NCI-H69 (cell line): ENCODE results near the gene PAK1.
"Not testable (repeated sequence)": the region's sequence is repeated elsewhere in the genome, so short reads cannot be mapped to it uniquely, and the experiment has no call there.

Source experiments
- DNase-seq: peaks from one replicate; lab custom pipeline; 2025; lab: John Stamatoyannopoulos, UW

PAK1 gene

DNA sequence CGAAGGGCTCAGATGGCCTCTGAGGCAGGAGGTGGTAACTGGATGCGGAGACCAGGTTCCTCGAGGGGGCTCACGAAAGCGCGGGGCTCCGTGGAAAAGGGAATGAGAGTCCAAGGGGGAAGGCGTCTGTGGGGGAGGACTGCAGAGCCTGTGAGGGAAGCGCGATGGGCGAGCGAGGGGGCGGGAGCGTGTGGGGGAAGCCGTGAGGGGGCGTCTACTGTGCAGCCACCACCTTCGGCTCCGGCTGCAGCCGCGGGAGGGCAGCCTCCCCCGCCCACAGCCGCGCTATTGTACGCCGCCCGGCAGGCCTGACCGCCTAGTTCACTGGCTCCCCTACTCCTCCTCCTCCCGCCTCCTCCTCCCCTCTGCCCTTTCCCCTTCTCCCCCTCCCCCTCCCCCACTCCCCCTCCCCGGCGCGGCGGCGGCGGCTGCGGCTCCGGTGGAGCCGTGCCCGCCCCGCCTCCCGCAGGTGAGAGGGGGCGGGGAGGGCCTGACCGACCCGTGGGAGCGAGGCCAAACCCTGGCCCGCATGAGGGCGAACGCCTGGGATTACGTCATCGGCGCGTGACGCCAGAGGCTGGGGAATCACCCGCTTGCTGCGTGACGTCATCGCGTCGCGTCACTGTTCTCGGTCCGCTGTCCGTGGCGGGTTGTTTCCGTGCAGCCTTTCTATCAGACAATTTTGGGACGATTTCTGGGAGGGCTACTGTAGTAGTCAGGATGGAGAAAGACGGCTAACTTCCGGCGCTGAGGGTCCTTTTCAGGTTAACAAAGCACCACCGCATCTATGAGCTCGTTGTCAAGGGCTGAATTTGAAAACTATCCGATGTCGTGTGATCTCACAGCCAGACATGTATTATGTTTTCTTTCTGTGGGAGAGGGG lies at the start of gene PAK1:
TSS of gene PAK1 (minus strand) at position 294 of the 883 bp plus-strand sequence. CDS start 81,574 bp downstream, outside the sequence.
- peak; percentile 98 for DNase-seq

DNA sequence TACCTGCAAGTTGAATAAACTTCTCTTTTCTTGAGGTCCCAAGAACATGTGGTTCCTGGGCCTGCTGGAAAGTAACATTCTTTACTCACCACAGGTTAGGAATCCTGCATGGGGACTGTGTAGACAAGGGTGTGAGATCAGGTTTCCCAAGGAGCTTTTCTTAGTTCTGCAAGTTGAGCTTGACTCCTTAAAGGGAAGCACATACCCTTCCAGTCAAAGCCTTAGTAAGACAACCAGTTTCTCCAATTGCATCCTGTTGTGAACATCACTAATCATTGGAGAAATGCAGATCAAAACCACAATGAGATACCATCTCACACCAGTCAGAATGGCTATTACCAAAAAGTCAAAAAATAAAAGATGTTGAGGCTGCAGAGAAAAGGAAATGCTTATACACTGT lies 48.3 kb upstream of the PAK1 start:
- no peak for DNase-seq

- no peak for DNase-seq
Observed at GRCh38 chr11:77519847-77520246, 46.0 kb upstream of the PAK1 start.

GRCh38 chr11:77518471-77518870 lies 44.6 kb upstream of the PAK1 start:
- no peak for DNase-seq

DNA sequence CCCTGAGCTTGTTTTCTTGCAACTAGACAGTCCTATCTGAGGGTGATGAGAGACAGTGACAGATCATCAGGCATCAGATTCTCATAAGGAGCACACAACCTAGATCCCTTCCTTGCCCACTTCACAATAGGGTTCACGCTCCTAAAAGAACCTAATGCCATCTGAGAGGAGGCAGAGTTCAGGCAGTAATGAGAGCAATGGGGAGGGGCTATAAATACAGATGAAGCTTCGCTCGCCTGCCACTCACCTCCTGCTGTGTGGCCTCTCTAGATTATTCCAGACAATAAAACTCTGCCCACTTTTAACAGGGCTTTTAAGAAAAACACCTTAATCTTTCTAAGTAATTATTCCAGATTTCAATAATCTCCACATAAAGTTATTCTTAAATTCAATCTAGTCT lies 43.9 kb upstream of the PAK1 start:
- DNase-seq, result peak; percentile 63

DNA sequence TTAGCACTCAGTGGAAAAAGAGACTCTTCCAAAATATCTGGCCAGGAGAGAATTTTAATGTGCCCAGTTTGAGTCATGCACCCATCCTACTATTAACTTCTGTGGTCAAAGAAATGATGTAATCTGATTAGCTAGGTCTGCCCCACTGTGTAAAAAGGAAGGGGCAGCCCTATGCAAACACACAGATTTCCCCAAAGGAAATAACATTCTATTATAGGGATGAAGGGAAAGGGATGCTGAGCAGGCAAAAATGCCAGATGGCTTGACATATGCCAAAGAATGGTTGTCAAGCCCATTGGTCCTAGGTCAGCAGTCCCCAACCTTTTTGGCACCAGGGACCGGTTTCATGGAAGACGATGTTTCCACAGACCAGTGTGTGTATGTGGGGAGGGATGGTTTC lies 43.3 kb upstream of the PAK1 start:
- DNase-seq, result peak; percentile 90

GRCh38 chr11:77515483-77515882 lies 41.6 kb upstream of the PAK1 start:
- DNase-seq, result peak; percentile 78

DNA sequence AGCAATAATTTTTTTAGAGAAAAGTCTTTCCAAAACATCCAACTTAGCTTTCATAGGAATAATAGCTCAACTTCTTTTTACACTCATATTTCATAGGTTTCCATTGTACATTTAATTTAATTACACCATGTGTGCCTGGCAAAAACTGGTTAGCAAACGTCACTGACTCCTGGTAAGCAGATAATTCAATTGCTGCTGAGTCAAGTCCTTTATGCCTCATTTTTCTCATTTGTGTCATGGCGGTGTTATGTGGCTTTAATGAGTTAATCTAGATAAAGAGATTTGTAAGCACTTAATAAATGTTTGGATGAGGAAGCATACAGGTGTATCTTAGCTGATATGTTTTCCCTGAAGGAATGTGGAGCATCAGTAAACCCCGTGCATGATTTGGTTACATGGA lies 41.2 kb upstream of the PAK1 start:
- peak; percentile 36 for DNase-seq

GRCh38 chr11:77512092-77512491 lies 38.2 kb upstream of the PAK1 start:
- no peak for DNase-seq

DNA sequence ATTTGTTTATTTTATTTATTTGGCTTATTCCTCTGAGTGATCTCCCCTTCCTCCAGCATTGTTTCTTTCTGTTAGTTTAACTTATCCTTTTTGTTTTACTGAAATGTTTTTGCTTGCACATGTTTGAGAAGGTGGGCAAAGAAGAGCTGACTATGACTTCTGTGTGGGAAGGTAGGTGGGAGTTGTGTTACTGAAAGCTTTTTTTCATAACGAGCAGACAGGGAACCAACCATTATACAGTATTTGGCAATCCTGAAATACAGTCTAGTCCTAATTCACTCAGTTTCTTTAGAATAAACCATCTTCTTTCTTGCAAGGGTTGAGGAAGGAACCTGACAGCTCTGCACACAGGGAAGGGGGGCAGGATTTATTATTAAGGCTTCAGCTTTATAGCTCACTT lies 37.0 kb upstream of the PAK1 start:
- no peak for DNase-seq

DNA sequence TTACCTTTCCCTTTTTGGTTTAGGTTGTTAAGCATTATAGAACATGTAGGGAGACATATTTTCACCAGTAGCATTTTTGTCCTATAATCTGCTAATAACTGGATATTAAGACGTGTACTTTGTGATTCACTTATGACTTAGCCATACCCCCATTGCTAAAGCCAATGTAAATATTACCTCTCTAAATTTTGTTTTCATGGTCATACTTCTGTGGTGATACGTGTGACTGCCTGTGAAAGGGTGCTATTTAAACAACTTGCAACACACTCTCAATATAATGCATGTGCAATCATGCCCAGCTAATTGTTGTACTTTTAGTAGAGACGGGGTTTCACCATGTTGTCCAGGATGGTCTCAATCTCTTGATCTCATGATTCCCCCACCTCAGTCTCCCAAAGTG lies 36.2 kb upstream of the PAK1 start:
- DNase-seq, result peak; percentile 73

DNA sequence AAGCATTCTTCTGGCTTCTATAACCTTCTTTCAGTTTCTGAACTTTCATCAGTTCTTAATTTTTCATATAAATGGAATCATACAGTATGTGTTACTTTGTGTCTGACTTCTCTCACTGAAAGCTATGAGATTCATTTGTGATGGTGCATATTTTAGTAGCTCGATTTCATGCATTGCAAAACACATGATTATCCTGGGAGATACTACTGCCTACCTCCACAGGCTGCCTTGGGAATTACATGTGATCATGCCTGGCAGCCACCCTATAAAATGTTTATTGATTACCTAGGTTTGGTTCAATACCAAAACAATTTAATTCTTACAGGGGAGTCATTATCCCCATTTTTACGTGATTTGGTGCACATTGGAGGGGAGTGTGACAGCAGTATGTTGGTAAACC lies 34.1 kb upstream of the PAK1 start:
- DNase-seq, result no peak

- peak; percentile 73 for DNase-seq
Observed at GRCh38 chr11:77506857-77507256, 33.0 kb upstream of the PAK1 start.

DNA sequence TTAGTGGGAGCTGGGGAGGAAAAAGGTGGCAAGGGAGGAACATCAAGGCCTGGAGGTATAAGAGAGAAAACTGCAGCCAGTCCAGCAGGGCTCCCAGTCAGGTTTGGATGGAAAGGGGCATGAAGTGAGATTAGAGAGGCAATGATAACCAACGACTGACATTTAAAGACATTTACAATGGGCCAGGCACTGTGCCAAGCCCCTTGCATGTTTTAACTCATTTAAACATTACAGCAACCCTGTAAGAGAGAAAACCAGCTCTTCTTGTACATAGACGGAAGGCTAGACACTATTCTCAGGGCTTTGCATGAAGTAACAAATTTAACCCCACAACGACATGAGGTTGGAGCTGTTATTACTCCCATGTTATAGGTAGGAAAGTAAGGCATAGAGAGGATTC lies 32.1 kb upstream of the PAK1 start:
- DNase-seq, result peak; percentile 23

GRCh38 chr11:77503006-77503405 lies 29.1 kb upstream of the PAK1 start:
- DNase-seq, result peak; percentile 73

DNA sequence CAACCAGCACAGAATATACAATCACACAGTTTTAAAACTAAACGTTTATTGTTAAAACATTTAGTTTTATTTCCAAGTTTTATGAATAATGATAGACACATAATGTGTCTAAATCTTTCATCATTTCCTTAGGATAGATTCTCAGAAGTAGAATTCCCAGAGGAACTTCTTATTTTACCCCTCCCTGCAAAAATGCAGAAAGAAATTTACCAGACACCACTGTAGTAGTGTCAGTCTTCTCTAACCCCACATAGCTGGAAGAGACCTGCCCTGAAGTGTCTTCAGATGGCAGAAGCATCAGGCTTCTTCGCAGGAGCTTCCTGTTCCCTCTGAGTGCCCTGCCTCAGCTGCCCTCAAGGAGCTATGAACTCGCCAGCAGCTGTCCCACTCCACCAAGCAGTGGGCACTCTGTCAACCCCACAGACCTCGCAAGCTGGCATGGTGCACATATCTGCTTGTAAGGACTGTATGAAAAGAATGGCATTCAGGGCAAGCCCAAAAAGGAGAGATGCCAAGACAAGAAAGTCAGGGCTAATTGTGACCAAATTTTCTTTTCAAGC lies 28.5 kb upstream of the PAK1 start:
- DNase-seq, result peak; percentile 13

- DNase-seq, result no peak
Observed at GRCh38 chr11:77501758-77502157, 27.9 kb upstream of the PAK1 start.

GRCh38 chr11:77497368-77497767 lies 23.5 kb upstream of the PAK1 start:
- no peak for DNase-seq

DNA sequence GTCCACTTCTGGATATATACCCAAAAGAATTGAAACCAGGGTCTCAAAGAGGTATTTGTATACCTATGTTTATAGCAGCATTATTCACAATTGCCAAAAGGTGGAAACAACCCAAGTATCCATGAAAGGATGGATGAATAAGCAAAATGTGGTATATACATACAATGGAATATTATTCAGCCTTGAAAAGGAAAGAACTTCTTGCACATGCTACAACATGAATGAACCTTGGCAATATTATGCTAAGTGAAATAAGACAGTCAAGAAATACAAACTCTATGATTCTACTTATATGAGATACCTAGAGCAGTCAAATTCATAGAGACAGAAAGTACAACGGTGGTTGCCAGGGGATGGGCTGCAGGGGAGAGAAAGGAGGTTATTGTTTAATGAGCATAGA lies 21.6 kb upstream of the PAK1 start:
- DNase-seq, result no peak

DNA sequence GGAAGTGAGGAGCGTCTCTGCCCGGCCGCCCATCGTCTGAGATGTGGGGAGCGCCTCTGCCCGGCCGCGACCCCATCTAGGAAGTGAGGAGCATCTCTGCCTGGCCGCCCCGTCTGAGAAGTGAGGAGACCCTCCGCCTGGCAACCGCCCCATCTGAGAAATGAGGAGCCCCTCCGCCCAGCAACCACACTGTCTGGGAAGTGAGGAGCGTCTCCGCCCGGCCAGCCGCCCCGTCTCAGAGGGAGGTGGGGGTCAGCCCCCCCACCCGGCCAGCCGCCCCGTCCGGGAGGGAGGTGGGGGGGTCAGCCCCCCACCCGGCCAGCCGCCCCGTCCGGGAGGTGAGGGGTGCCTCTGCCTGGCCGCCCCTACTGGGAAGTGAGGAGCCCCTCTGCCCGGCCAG lies 16.1 kb upstream of the PAK1 start:
- not testable (repeated sequence) for DNase-seq

DNA sequence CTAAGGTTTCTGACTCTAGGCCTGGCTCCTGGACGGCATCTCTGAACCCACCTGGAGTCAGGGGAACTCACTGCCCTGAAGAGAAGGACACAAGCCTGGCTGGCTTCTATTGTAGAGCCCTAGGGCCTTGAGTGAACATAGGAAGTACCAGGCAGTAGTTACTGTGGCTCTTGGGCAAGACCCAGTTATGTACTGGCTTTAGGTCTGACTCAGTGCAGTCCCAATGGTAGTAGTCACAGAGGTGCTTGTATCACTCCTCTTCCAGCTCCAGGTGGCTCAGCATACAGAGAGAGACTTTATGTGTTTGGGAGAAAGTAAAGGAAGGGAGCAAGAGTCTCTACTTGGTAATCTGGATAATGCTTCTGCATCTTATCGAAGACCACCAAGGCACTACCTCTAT lies 13.9 kb upstream of the PAK1 start:
- DNase-seq, result no peak

DNA sequence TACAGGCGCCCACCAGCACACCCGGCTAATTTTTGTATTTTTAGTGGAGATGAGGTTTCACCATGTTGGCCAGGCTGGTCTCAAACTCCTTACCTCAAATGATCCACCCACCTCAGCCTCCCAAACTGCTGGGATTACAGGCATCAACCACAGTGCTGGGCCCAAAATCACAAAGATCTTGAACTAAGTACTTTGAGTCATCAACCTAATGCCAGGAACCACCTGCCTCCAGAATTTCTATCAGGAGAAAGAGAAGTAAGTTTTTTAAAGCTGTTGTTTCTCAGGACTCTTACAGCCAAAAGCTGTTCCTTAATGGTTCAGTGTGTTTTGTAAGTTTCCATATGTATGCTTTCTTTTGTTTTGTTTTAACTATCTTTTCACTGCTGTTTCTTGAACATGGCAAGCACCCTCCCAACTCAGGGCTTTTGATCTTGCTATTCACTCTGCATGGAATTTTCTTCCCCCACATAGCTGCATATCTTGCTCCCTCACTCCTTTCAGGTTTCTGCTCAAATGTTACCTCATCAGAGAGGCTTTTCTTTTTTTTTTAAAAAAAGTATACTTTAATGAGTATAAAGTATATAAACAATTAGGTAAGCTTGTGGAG lies 6.0 kb upstream of the PAK1 start:
- no peak for DNase-seq

DNA sequence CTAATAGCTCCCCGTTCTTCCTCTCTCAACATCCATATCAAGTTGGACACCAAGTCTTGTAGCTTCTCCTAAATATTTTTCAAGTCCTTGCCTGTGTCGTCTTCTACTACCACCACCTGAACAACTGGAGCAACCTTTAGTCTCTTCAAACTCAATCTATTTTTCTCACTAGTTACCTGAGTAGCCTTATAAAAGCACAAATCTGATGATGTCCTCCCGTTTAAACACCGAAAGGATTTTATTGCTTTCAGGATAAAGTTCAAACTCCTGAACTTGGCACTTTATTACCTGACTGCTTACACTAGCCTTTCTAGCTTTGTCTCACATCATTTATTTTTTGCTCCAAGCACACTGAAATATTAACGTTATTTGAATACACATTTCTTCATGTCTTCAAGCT lies 1.3 kb upstream of the PAK1 start:
- DNase-seq, result no peak
